ENCODE results near the gene KRAS. TPM values are rescaled to one million over a fixed set of nuclear protein-coding genes. Genes with fewer than 3 reads are reported as not detected.

Gene KRAS
- total RNA-seq, 1 experiment from 2014 or later: 40.0 TPM

DNA sequence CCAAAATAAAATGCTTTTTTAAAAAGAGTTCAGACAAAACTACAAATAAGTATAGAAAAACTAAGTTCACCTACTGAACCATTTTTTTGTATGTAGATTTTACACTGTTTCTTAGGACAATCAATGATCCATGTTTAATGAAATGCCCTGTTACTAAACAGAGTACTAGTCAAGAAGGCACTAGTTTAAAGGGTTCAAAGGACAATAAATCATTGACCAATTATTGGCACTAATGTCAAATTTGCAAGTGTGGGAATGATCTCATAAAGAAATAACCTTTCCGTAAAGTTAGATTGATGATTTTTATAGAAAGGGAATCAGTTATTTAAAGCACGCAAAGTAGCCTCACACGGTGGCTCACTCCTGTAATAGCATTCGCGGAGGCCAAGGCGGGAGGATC lies 59.9 kb downstream of the KRAS start:
- H3K27ac ChIP-seq: no peak overlapping the region
- CTCF ChIA-PET: no interaction called here
- H3K4me1 ChIP-seq (replicated peaks; ENCODE audit: insufficient read depth): peaks cover 8% of the 10 kb centered on the region; the same call in 1 of the 2 replicates
- no peak for DNase-seq
- TF ChIP-seq EZH2 (IDR thresholded peaks at IDR 0.05; ENCODE audit: low read depth): no peak
- TF ChIP-seq, protein P1, sequence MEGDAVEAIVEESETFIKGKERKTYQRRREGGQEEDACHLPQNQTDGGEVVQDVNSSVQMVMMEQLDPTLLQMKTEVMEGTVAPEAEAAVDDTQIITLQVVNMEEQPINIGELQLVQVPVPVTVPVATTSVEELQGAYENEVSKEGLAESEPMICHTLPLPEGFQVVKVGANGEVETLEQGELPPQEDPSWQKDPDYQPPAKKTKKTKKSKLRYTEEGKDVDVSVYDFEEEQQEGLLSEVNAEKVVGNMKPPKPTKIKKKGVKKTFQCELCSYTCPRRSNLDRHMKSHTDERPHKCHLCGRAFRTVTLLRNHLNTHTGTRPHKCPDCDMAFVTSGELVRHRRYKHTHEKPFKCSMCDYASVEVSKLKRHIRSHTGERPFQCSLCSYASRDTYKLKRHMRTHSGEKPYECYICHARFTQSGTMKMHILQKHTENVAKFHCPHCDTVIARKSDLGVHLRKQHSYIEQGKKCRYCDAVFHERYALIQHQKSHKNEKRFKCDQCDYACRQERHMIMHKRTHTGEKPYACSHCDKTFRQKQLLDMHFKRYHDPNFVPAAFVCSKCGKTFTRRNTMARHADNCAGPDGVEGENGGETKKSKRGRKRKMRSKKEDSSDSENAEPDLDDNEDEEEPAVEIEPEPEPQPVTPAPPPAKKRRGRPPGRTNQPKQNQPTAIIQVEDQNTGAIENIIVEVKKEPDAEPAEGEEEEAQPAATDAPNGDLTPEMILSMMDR (conservative IDR thresholded peaks at IDR 0.05): no peak
- H3K36me3 ChIP-seq (ENCODE audit: low read depth): no peaks in the 10 kb centered on the region
- peaks cover 5% of the 10 kb centered on the region; the same call in 1 of the 2 replicates for H3F3A ChIP-seq (ENCODE audit: insufficient read depth, low read depth)
- intact Hi-C loops (cut with micrococcal nuclease; ENCODE audit: unreplicated experiment): no loop called here
- H3K9me3 ChIP-seq (ENCODE audit: insufficient read depth, low read depth): no peaks in the 10 kb centered on the region
- H2AFZ ChIP-seq: no peak overlapping the region
- no peaks in the 10 kb centered on the region for H4K20me1 ChIP-seq (ENCODE audit: insufficient read depth)
- no peak overlapping the region for H3K4me2 ChIP-seq
- H3K79me2 ChIP-seq (ENCODE audit: low read depth): peaks cover under 1% of the 10 kb centered on the region; the same call in 1 of the 2 replicates
- POLR2A ChIA-PET (ENCODE audit: unreplicated experiment): no interaction called here
- no peaks in the 10 kb centered on the region for H3K27me3 ChIP-seq (ENCODE audit: insufficient read depth, low read depth)
- H3K4me3 ChIP-seq: no peak overlapping the region
- no peaks in the 10 kb centered on the region for H3K9me2 ChIP-seq (ENCODE audit: insufficient read depth)
- no TSS peak for BruUV-seq (replicated peaks)

DNA sequence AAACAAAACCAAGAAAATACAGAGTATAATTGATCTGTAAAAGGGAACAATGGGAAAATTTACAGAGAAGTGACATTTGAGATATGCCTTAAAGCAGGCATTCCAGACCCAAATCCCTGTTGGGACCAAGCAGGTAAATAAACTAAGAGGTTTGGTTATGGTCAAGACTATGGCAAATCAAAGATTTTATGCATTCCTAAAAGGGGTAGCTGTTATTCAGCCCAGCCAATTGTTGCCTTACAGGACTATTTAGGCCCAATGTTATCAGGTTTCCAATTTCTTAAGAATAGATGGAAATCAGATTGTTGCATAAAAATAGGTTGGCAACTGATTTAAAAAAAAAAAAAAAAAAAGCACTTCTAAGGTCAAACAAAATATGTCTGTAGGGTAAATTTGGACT lies 61.1 kb downstream of the KRAS start:
- no peak overlapping the region for H3K27ac ChIP-seq
- no peaks in the 10 kb centered on the region for H3K27me3 ChIP-seq (ENCODE audit: insufficient read depth, low read depth)
- CTCF ChIA-PET: interaction anchor here (0.6 kb wide), 1 partner anchor 845 kb away, joined by 4 read pairs; no protein-coding TSS in a partner anchor
- H3K79me2 ChIP-seq (ENCODE audit: low read depth): no peaks in the 10 kb centered on the region
- H3K9me3 ChIP-seq (ENCODE audit: insufficient read depth, low read depth): no peaks in the 10 kb centered on the region
- no peak overlapping the region for H3K4me2 ChIP-seq
- no peaks in the 10 kb centered on the region for H3F3A ChIP-seq (ENCODE audit: insufficient read depth, low read depth)
- no peaks in the 10 kb centered on the region for H3K9me2 ChIP-seq (ENCODE audit: insufficient read depth)
- H2AFZ ChIP-seq: no peak overlapping the region
- no TSS peak for BruUV-seq (replicated peaks)
- no peak for TF ChIP-seq EZH2 (IDR thresholded peaks at IDR 0.05; ENCODE audit: low read depth)
- TF ChIP-seq, protein P1 (conservative IDR thresholded peaks at IDR 0.05): no peak
- 0 out of 2 replicates have a peak, but pooled peaks cover 7% of the 10 kb centered on the region for H3K4me1 ChIP-seq (replicated peaks; ENCODE audit: insufficient read depth)
- DNase-seq: no peak
- intact Hi-C loops (cut with micrococcal nuclease; ENCODE audit: unreplicated experiment): no loop called here
- POLR2A ChIA-PET (ENCODE audit: unreplicated experiment): interaction anchor here (0.7 kb wide), 1 partner anchor 8 kb away, joined by 9 read pairs; no protein-coding TSS in a partner anchor
- H3K4me3 ChIP-seq: no peak overlapping the region
- no peaks in the 10 kb centered on the region for H3K36me3 ChIP-seq (ENCODE audit: low read depth)
- H4K20me1 ChIP-seq (ENCODE audit: insufficient read depth): no peaks in the 10 kb centered on the region

DNA sequence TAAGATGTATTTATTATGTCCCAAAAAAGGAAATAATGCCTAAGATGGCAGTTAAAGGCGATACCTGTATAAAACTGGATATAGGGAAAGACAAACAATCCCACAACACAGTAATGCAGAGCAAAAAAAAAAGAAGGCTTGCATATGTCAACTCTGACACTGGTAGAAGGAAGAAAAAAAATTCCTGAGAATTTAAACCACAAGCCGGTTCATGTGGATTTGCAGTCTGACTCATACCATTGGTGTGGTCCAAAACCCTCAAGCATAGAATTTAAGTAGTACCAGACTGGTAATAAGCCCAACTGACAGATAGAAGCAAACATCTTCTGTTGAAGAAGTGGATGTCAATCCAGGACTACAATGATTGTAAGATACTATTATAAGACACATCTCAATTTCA lies 62.9 kb downstream of the KRAS start:
- no peaks in the 10 kb centered on the region for H3K4me1 ChIP-seq (replicated peaks; ENCODE audit: insufficient read depth)
- no peaks in the 10 kb centered on the region for H3K79me2 ChIP-seq (ENCODE audit: low read depth)
- TF ChIP-seq, protein P1 (conservative IDR thresholded peaks at IDR 0.05): no peak
- TF ChIP-seq EZH2 (IDR thresholded peaks at IDR 0.05; ENCODE audit: low read depth): no peak
- no peak for DNase-seq
- no peak overlapping the region for H2AFZ ChIP-seq
- no peak overlapping the region for H3K4me3 ChIP-seq
- H3F3A ChIP-seq (ENCODE audit: insufficient read depth, low read depth): no peaks in the 10 kb centered on the region
- CTCF ChIA-PET: no interaction called here
- intact Hi-C loops (cut with micrococcal nuclease; ENCODE audit: unreplicated experiment): no loop called here
- no peaks in the 10 kb centered on the region for H4K20me1 ChIP-seq (ENCODE audit: insufficient read depth)
- POLR2A ChIA-PET (ENCODE audit: unreplicated experiment): no interaction called here
- H3K4me2 ChIP-seq: no peak overlapping the region
- H3K27me3 ChIP-seq (ENCODE audit: insufficient read depth, low read depth): no peaks in the 10 kb centered on the region
- no peak overlapping the region for H3K27ac ChIP-seq
- H3K36me3 ChIP-seq (ENCODE audit: low read depth): no peaks in the 10 kb centered on the region
- H3K9me3 ChIP-seq (ENCODE audit: insufficient read depth, low read depth): no peaks in the 10 kb centered on the region
- no peaks in the 10 kb centered on the region for H3K9me2 ChIP-seq (ENCODE audit: insufficient read depth)
- BruUV-seq (replicated peaks): no TSS peak

Data from PC-9 (cell line).